ENCODE measurements around the gene SMIM5. TPM values are rescaled to one million over a fixed set of nuclear protein-coding genes. Genes with fewer than 3 reads are reported as not detected.
A peak's percentile ranks its signal among the peaks of the same experiment; 100 is the strongest.

Gene SMIM5
- total RNA-seq, 4 donors from 2014 or later, result 3.8 to 6.8 (median 5.0) TPM

- WGBS, 2 donors (ENCODE audit: low coverage in 1 of 2), result 91 to 94% methylated on average over 5 of the region's 5 CpGs
- no peak for ATAC-seq
- Histone ChIP-seq H3K4me3 (no peak overlapping the region), H3K27me3 (no peaks in the 10 kb centered on the region), H3K9me3 (no peaks in the 10 kb centered on the region), H3K36me3 (peaks cover 0 to 71% of the 10 kb centered on the region in 2 donors), H3K4me1 (peaks cover 6 to 46% (median 12%) of the 10 kb centered on the region in 3 donors), H3K27ac (no peak overlapping the region)
- TF ChIP-seq POLR2A (IDR thresholded peaks at IDR 0.05) (no peak), EP300 (IDR thresholded peaks at IDR 0.05) (no peak), POLR2AphosphoS5 (IDR thresholded peaks at IDR 0.05) (no peak)
- TF ChIP-seq, protein P1, sequence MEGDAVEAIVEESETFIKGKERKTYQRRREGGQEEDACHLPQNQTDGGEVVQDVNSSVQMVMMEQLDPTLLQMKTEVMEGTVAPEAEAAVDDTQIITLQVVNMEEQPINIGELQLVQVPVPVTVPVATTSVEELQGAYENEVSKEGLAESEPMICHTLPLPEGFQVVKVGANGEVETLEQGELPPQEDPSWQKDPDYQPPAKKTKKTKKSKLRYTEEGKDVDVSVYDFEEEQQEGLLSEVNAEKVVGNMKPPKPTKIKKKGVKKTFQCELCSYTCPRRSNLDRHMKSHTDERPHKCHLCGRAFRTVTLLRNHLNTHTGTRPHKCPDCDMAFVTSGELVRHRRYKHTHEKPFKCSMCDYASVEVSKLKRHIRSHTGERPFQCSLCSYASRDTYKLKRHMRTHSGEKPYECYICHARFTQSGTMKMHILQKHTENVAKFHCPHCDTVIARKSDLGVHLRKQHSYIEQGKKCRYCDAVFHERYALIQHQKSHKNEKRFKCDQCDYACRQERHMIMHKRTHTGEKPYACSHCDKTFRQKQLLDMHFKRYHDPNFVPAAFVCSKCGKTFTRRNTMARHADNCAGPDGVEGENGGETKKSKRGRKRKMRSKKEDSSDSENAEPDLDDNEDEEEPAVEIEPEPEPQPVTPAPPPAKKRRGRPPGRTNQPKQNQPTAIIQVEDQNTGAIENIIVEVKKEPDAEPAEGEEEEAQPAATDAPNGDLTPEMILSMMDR (IDR thresholded peaks at IDR 0.05), result no peak
Observed at GRCh38 chr17:75672011-75672410, 38.8 kb downstream of the SMIM5 start.

DNA sequence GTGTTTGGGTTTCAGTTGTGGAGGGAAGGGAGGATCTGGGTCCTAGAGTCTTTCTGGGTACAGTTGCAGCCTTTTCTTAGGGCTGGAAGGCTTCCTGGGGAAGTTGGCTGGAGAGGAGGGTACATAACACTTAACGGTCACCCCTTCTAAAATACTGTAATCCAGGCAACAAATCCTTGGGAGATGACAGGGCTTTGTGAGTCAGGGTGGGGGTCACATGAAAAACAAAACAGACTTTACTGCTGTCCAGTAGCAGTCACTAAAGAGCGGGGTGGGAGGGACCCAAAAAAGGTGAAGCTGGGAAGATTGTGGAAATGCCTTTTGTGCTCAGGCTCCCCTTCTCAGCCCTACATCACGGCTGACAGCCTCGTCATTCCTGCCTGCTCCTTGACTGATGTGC is 40.3 kb downstream of the SMIM5 start:
- peaks cover 0 to 42% (median 6%) of the 10 kb centered on the region in 3 donors for H3K4me1 ChIP-seq
- 68 to 78% methylated on average over 3 to 4 of the region's 4 CpGs for WGBS, 2 donors (ENCODE audit: low coverage in 1 of 2)
- TF ChIP-seq POLR2A (IDR thresholded peaks at IDR 0.05), result no peak
- TF ChIP-seq, protein P1 (IDR thresholded peaks at IDR 0.05), result no peak
- TF ChIP-seq EP300 (IDR thresholded peaks at IDR 0.05), result no peak
- no peak for TF ChIP-seq POLR2AphosphoS5 (IDR thresholded peaks at IDR 0.05)
- H3K9me3 ChIP-seq, result no peaks in the 10 kb centered on the region
- H3K27me3 ChIP-seq, result no peaks in the 10 kb centered on the region
- no peak overlapping the region for H3K4me3 ChIP-seq
- no peak overlapping the region for H3K27ac ChIP-seq
- H3K36me3 ChIP-seq, result peaks cover 0 to 72% of the 10 kb centered on the region in 2 donors
- no peak for ATAC-seq

DNA sequence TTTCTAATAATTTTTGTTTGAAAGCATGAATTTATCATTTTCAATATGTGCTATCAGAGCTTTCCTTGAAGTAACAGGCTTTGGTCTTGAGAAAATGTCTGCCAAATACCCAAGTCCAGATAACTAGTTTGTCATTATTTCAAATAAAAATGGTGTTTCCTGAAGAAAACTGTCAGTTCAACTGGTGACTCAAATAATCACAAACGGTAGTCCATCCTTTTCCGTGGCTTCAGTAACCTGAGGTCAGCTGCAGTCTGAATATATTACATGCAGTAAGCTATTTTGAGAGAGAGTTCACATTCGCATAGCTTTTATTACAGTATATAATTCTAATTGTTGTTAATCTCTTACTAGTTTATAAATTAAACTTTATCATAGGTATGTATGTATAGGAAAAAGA is 43.2 kb downstream of the SMIM5 start:
- WGBS, 2 donors (ENCODE audit: low coverage in 1 of 2), result 55 to 66% methylated on average over 3 of the region's 3 CpGs
- Histone ChIP-seq H3K27ac (no peak overlapping the region), H3K36me3 (peaks cover 0 to 64% of the 10 kb centered on the region in 2 donors)

GRCh38 chr17:75679706-75680211 is 46.5 kb downstream of the SMIM5 start:
- no peak overlapping the region for H3K4me3 ChIP-seq
- peaks cover 0 to 55% (median 5%) of the 10 kb centered on the region in 3 donors for H3K4me1 ChIP-seq
- H3K27ac ChIP-seq, result peak overlapping the region in 3 of 4 donors; percentile 49 to 60 (median 52)
- no peaks in the 10 kb centered on the region for H3K27me3 ChIP-seq
- WGBS, 2 donors (ENCODE audit: low coverage in 1 of 2), result 48 to 54% methylated on average over 5 to 6 of the region's 11 CpGs
- peaks cover 0 to 35% of the 10 kb centered on the region in 2 donors for H3K36me3 ChIP-seq
- ATAC-seq, result peak; percentile 65
- no peaks in the 10 kb centered on the region for H3K9me3 ChIP-seq
- TF ChIP-seq POLR2A (IDR thresholded peaks at IDR 0.05), result no peak
- no peak for TF ChIP-seq EP300 (IDR thresholded peaks at IDR 0.05)
- TF ChIP-seq, protein P1 (IDR thresholded peaks at IDR 0.05), result peak in 2 of 4 experiments; percentile 7 to 37
- TF ChIP-seq POLR2AphosphoS5 (IDR thresholded peaks at IDR 0.05), result no peak

More for the DNA sequence above, 43.2 kb downstream of the SMIM5 start:
- Histone ChIP-seq H3K27me3 (no peaks in the 10 kb centered on the region), H3K4me1 (peaks cover 0 to 42% (median 5%) of the 10 kb centered on the region in 3 donors), H3K9me3 (no peaks in the 10 kb centered on the region), H3K4me3 (no peak overlapping the region)
- TF ChIP-seq EP300 (IDR thresholded peaks at IDR 0.05) (no peak), POLR2AphosphoS5 (IDR thresholded peaks at IDR 0.05) (no peak), POLR2A (IDR thresholded peaks at IDR 0.05) (no peak)
- TF ChIP-seq, protein P1 (IDR thresholded peaks at IDR 0.05), result no peak
- ATAC-seq, result no peak

- Histone ChIP-seq H3K4me1 (peaks cover 0 to 57% (median 1%) of the 10 kb centered on the region in 3 donors), H3K27ac (peak overlapping the region in 3 of 4 donors; percentile 6 to 52 (median 49))
Observed at GRCh38 chr17:75680431-75680830, 47.2 kb downstream of the SMIM5 start.

More at GRCh38 chr17:75680431-75680830, 47.2 kb downstream of the SMIM5 start:
- 87 to 88% methylated on average over 8 of the region's 10 CpGs for WGBS, 2 donors (ENCODE audit: low coverage in 1 of 2)
- Histone ChIP-seq H3K36me3 (peaks cover 0 to 35% of the 10 kb centered on the region in 2 donors), H3K27me3 (no peaks in the 10 kb centered on the region), H3K9me3 (no peaks in the 10 kb centered on the region), H3K4me3 (no peak overlapping the region)
- ATAC-seq, result no peak
- no peak for TF ChIP-seq POLR2AphosphoS5 (IDR thresholded peaks at IDR 0.05)
- TF ChIP-seq, protein P1 (IDR thresholded peaks at IDR 0.05), result no peak
- TF ChIP-seq EP300 (IDR thresholded peaks at IDR 0.05), result no peak
- TF ChIP-seq POLR2A (IDR thresholded peaks at IDR 0.05), result no peak

All from gastroesophageal sphincter (tissue), 4 donors.